NCI-H82 treated with DMSO at 0.1 percent for 48 hours (cell line): ENCODE measurements around the gene VPS39.

ENCODE experiments used
- DNase-seq: peaks from one replicate; lab custom pipeline; 2025; ENCODE audit not compliant: unreplicated experiment; lab: John Stamatoyannopoulos, UW

The VPS39 gene

DNA sequence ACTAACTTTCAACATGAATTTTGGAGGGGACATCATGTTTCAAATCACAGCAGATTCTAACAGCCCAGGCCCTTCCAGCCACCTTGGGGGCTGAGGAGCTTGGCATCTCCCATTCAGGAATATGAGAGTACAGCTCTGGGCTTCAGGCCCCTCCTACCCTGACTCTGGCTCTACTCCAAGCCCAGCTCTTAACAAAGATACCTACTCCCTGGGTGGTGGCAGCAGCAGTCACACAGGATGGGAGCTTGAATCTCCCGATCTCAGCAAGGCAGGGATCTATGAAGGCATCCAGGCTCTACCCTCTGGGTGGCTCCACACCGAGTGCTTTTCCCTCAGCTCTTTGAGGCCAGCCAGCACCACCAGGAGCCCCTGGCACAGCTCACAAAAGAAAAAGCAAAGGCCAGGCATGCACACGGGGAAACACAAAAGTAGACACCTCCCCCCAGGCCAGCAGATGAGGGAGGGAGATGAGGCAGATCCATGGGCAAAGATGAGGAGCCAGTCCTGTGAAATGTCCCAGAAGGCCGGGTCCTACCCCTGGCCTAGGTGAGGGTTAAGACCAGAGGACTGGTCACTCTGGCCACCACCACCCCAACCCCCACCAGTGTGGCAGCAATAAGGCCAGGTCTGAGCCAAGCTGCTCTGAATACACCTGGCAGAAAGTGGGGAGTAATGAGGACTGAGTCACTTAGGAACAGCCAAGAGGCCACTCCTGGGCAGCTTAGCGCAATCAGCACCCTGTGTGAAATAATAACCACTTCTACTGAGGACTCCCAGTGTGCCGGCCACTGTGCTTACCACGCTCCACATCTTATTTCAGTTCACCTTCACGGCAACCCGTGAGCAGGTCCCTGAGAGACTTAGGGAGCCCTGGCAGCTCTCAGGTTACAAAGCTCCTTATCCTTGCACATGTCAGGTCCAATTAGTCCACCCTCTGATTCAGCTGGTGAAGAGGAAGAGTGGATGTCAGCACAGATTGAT lies 76.0 kb downstream of the VPS39 start:
- DNase-seq: peak; percentile 96

DNA sequence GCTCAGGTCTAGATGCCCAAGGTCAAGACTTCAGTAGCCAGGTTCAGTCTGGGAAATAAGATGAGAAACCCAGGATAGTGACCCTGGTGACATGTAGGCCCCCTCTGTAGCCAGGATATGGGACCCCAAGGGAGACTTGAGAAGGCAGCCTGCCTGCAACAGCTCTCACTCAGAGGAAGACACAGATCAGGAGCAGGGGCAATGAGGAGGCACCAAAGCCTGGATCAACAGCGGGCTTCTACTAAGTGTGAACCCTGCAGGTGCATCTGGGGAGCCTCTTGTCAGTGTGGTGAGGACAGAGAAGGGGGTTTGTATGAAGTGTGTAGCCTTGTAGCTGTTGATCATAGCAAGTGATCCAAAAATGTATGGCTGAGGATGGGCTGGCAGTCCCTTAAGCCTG lies 77.1 kb downstream of the VPS39 start:
- no peak for DNase-seq

DNA sequence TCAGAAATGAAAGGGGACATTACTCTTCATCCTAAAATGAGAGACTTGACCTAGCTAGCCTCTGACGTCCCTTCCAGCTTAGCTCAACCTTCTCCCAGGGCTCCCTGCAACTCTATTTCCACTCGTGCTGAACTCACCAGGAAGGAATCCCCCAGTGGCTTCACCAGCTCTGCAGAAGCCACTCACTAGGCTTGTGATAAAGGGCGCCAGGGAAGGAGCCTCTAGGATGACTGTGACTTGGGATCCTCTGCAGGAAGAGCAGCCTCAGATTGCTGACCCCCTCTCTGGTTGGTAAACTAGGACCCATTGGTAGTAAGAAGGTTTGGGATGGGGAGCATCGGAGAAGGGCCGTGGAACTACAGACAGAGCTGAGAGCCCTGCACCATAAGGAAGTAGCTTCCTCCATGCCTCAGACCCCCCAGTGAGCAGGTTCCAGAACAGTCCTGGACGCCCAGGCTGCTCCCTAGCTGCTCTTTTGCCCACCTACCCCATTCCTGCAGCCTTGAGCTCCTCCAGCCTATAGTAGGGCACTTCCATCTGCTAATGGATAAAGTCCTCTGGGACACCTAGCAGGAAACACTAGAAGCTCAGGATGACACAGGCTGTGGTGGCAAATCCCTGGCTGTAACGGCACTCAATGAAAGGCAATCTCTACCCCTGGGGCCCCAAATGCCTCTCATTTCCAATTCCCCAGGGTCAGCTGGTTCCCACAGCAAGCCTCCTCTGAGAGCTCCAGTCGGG lies 77.7 kb downstream of the VPS39 start:
- DNase-seq: peak; percentile 69

DNA sequence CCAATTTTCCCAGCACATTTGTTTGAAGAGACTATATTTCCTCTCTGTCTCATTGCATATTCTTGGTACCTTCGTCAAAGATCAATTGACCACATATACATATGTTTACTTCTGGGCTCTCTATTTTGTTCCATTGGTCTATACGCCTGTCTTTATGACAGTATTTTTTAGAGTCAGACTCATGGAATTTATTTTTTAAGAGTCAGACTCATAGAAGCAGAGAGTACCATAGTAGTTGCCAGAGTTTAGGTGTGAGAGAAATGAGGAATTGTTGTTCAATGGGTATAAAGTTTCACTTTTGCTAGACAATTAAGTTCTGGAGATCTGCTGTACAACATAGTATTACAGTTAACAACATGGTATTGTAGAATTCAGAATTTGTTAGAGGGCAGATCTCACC lies 78.7 kb downstream of the VPS39 start:
- DNase-seq: no peak

DNA sequence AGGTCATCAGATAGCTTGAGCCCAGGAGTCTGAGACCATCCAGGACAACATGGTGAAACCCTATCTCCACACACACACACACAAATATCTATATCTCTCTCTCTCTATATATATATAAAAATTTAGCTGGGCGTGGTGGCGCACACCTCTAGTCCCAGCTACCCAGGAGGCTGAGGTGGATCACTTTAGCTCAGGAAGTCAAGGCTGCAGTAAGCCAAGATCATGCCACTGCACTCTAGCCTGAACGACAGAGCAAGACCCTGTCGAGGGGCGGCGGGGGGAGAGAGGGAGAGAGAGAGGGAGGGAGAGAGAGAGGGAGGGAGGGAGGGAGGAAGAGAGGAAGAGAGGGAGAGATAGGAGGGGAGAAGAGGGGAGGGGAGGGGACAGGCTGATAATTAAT lies 79.6 kb downstream of the VPS39 start:
- DNase-seq: no peak

DNA sequence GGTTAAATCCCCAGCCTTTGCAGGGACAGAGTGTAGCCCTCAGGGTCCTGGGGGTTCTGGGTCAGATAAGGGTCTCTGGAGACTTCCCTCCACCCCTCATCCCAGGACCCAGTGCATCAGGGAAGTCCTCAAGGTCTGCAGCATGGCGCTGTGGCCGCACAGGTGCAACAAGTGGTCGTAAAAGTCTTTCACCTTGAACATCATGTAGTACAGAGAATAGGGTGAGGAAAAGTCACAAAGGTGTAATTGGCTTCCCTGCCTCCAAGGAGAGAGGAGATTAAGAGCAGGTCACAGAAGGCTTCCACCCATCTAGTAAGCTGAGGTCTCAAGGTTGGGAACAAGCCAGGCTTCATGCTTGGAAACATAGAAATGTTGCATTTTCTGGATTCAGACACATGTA lies 84.6 kb downstream of the VPS39 start:
- DNase-seq: no peak

DNA sequence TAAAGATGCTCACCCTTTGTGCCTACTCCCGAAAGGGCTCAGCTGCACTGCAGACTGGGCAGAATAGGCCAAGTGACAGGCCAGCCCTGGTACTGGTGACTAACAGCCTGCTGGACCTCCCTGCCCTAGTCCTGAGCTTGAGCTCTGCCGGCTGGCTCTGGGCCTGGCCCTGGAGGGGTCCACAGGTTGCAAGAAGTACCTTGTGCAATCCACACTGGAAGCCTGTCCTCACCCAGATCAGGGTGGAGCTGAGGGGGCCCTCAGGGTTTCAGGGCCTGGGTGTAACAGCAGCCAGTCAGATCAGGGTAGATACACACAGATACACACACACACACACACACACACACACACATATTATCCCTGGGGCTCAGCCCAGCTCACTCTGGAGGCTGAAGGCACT lies 86.4 kb downstream of the VPS39 start:
- DNase-seq: no peak

DNA sequence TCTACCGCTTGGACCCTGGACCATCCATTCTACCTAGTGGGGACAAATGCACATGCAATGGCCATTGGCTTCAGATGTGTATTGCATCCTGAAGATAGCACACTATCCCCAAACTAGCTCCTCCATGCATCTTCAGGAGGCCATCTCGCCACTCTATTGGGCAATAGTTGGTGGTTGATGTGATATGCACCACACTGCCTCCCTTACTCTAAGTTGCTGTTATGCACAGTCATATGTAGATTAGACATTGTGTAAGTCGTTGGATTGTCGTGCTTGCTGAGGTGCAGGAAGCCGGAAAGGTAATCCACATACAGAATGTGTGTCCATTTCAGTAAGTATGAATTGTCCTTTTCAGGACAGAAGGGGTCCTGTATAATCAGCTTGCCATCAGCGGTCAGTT lies 87.1 kb downstream of the VPS39 start:
- no peak for DNase-seq

DNA sequence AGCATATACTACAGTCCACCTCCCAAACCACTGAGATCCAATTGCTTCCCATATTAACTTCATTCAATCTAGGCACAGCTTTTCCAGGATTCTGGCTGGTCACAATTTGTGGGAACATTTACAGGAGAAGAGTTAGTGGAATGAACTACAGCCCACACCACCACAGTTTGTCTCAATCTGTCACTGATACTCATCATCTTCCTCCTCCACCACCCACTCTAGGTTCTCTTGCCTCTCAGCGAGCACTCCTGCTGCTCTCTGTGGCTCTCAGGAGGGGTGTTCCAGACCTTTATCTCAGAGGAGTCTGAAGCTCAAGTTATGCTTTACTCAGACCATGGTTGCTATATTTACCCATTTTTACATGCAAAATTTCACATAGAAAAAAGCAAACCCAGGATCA lies 87.8 kb downstream of the VPS39 start:
- no peak for DNase-seq

DNA sequence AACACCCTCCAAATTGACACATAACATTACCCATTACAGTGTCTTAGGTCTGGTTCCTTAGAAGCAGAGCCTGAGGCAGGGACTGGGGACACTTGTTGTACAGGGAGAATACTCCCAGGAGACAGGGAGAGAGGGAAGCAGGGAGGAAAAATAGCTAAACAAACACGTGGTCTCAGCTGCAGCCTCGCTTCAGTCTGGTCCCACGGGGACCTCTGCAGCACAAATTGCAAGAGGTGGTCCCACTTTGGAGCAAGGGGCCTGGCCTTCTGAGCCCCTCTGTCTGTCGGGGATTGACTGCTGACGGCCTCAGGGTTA lies 88.7 kb downstream of the VPS39 start:
- DNase-seq: no peak

DNA sequence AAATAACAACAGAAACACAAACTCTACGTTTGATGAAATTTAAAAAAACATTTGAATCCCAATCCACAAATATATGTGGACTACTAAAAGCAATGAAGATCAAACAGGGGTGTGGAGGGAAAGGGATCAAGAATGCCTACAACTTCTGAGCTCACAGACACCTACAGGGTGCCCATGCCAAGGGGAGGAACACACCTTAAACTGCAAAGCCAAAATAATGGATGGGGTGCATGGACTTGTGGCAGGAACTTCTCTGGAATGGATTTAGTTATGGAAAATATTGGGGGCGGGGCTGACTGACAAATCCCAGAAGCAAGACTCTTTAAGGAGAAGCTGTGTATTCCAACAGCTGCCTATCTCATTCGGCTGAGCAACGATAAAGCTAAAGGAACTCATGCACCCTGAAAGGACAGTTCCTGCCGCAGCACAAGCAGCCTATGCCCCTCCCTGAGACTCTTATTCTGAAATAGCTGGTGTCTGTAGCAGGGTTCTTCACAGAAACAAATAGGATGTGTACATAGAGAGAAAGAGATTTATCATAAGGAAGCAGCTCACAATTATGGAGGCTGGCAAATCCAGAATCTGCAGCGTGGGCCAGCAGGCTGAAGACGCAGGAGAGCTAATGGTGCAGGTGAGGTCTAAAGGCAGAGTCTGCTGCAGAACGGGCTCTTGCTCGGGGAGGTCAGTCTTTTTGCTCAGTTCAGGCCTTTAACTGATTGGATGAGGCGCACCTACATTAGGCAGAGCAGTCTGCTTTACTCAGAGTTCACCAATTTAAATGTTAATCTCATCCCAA lies 89.3 kb downstream of the VPS39 start:
- DNase-seq: no peak

DNA sequence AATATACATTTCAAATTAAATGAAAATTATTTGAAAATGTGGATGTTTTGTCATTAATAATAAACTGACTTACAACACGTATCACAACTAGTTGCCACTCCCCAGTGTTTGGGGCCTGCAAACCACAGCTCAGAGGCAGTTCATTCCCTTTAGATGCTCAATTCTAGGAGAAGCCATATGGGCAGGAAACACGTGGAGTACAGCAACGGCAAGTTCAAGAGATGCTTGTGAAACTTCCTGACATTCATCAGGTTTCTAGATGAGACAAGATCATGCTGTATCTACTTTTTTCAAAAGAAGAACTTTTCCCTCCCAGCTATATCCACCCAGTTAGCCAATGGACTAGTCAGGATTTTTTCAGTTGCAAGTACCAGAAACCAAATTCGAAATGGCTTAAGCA lies 96.2 kb downstream of the VPS39 start:
- no peak for DNase-seq

DNA sequence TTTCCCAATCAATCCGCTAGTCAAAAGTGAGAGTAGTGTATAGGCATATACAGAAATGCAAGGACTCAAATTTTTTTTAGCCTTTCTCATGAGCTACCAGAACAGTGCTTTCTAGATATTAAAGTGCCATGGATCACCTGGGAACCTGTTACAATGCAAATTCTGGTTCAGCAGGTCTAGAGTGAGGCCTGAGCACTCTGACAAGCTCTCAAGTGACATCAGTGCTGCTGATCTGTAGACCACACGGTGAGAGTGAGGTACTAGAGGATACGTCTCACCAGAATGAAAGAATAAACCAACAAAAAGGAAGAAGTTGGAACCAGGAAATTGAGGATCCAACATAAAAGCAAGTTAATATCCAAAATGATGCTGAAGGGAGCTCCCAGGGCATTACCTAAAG lies 97.7 kb downstream of the VPS39 start:
- no peak for DNase-seq

DNA sequence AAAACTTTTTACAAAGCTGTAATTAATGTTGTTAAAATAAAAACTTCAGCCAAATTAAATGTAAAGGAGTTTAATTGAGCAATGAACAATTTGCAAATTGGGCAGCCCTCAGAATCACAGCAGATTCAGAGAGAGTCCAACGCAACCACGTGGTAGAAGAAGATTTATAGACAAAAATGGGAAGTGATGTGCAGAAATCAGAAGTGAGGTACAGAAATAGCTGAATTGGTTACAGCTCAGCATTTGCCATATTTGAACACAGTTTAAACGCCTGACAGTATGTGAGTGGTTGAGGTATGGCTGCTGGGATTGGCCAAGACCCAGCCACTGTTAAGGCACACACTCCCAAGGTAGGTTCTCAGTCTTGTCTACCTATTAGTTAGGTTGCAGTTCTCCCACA lies 99.3 kb downstream of the VPS39 start:
- DNase-seq: no peak
